Measurements from ENCODE around the gene WNT7A. TPM values are rescaled to one million over a fixed set of nuclear protein-coding genes. Genes with fewer than 3 reads are reported as not detected.

WNT7A gene
- total and polyA plus RNA-seq, 2 experiments from 2014 or later: not detected

DNA sequence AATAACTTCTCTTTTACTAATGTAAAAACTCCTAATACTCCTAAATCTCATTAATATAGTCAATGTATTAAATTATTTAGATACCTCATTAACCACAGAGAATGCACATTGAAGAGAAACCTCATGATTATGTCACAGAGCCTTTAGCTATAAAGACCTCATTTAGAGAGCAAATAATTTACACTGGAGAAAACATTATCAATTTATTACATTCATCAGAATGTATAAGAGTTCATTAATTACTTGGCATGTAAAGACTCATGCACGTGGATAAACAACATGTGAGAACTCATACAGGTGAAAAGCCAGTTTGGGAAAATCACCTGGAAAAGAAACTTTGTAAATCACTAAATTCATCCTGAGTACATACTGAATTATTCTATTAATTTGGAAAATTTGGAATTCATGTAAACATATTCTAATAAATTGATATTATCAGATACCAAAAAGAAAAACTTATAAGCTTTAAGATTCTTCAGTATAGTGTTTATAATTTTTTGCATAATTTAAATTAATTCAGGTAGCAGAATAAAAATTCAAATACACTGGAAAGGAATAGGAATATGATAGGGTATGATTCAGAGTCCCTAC is 22.9 kb upstream of the WNT7A start:
- H3F3A ChIP-seq (ENCODE audit: insufficient read depth): no peaks in the 10 kb centered on the region
- H3K27ac ChIP-seq: no peak overlapping the region
- no peak overlapping the region for H3K9ac ChIP-seq
- no peak for DNase-seq
- H3K4me1 ChIP-seq (ENCODE audit: insufficient read depth): no peaks in the 10 kb centered on the region
- H4K20me1 ChIP-seq (ENCODE audit: insufficient read depth): no peaks in the 10 kb centered on the region
- WGBS, 2 experiments (ENCODE audit: low coverage in 1 of 2, low lambda C conversion rate in 2 of 2, missing lambda C conversion rate in 2 of 2): 14 to 21% methylated on average over 1 of the region's 1 CpG
- H3K4me2 ChIP-seq (ENCODE audit: unreplicated experiment): no peak overlapping the region
- H3K36me3 ChIP-seq (ENCODE audit: low read depth): no peaks in the 10 kb centered on the region
- H3K79me2 ChIP-seq (ENCODE audit: insufficient read depth): no peaks in the 10 kb centered on the region
- H3K27me3 ChIP-seq (replicated peaks; ENCODE audit: insufficient read depth): no peaks in the 10 kb centered on the region
- no peaks in the 10 kb centered on the region for H3K9me2 ChIP-seq (ENCODE audit: insufficient read depth)
- no peak overlapping the region for H2AFZ ChIP-seq
- H3K9me3 ChIP-seq (ENCODE audit: low read depth): no peaks in the 10 kb centered on the region
- TF ChIP-seq EZH2phosphoT487 (IDR thresholded peaks at IDR 0.05; ENCODE audit: insufficient read depth, low read depth) (no peak), EZH2 (IDR thresholded peaks at IDR 0.05; ENCODE audit: insufficient read depth, poor library complexity, severe bottlenecking) (no peak)
- H3K4me3 ChIP-seq: no peak overlapping the region
- in situ Hi-C loops (cut with MboI): no loop called here

DNA sequence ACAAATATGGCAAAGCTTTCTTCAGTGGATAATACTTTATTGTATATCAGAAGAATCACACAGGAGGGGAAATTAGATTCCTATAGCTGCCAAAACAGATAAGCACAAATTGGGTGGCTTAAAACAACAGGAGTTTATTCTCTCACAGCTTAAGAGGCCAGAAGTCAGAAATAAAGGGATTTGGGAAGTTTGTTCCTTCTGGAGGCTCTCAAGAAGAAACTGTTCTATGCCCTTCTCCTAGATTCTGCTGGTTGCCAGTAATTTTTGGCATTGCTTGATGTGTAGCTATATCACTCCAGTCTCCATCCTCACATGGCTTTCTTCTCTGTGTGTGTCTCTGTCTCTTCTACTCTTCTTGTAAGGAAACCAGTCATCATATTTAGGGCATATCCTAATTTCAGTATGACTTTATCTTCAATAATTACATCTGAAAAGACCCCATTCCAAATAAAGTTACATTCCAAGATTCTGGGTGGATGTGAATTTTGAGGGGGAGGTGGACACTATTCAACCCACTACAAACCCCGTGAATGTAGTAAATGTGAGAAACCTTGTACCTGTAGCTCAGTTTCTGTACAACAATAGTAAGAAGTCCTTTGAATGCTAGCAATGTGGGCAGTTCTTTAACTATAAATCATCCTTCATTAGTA is 22.2 kb upstream of the WNT7A start:
- no peaks in the 10 kb centered on the region for H3K4me1 ChIP-seq (ENCODE audit: insufficient read depth)
- H3K36me3 ChIP-seq (ENCODE audit: low read depth): no peaks in the 10 kb centered on the region
- no peaks in the 10 kb centered on the region for H3F3A ChIP-seq (ENCODE audit: insufficient read depth)
- no peak overlapping the region for H3K9ac ChIP-seq
- no peak for TF ChIP-seq EZH2phosphoT487 (IDR thresholded peaks at IDR 0.05; ENCODE audit: insufficient read depth, low read depth)
- no peak for TF ChIP-seq EZH2 (IDR thresholded peaks at IDR 0.05; ENCODE audit: insufficient read depth, poor library complexity, severe bottlenecking)
- H3K27me3 ChIP-seq (replicated peaks; ENCODE audit: insufficient read depth): no peaks in the 10 kb centered on the region
- H3K27ac ChIP-seq: no peak overlapping the region
- no peaks in the 10 kb centered on the region for H3K9me2 ChIP-seq (ENCODE audit: insufficient read depth)
- no peak for DNase-seq
- H3K9me3 ChIP-seq (ENCODE audit: low read depth): no peaks in the 10 kb centered on the region
- H3K4me2 ChIP-seq (ENCODE audit: unreplicated experiment): no peak overlapping the region
- WGBS, 2 experiments (ENCODE audit: low coverage in 1 of 2, low lambda C conversion rate in 2 of 2, missing lambda C conversion rate in 2 of 2): 7 to 10% methylated on average over 1 of the region's 1 CpG
- no peaks in the 10 kb centered on the region for H3K79me2 ChIP-seq (ENCODE audit: insufficient read depth)
- H3K4me3 ChIP-seq: no peak overlapping the region
- in situ Hi-C loops (cut with MboI): no loop called here
- no peaks in the 10 kb centered on the region for H4K20me1 ChIP-seq (ENCODE audit: insufficient read depth)
- no peak overlapping the region for H2AFZ ChIP-seq

- Histone ChIP-seq H3K27me3 (replicated peaks; ENCODE audit: insufficient read depth) (peaks cover 3% of the 10 kb centered on the region; the same call in 1 of the 2 replicates), H3K4me1 (ENCODE audit: insufficient read depth) (0 out of 2 replicates have a peak, but pooled peaks cover 7% of the 10 kb centered on the region), H3K79me2 (ENCODE audit: insufficient read depth) (no peaks in the 10 kb centered on the region), H3K36me3 (ENCODE audit: low read depth) (no peaks in the 10 kb centered on the region), H3K9me3 (ENCODE audit: low read depth) (no peaks in the 10 kb centered on the region), H3K9me2 (ENCODE audit: insufficient read depth) (no peaks in the 10 kb centered on the region), H3K4me3 (no peak overlapping the region), H3K4me2 (ENCODE audit: unreplicated experiment) (no peak overlapping the region), H2AFZ (no peak overlapping the region), H4K20me1 (ENCODE audit: insufficient read depth) (no peaks in the 10 kb centered on the region), H3F3A (ENCODE audit: insufficient read depth) (no peaks in the 10 kb centered on the region), H3K9ac (no peak overlapping the region), H3K27ac (no peak overlapping the region)
- no peak for TF ChIP-seq EZH2 (IDR thresholded peaks at IDR 0.05; ENCODE audit: insufficient read depth, poor library complexity, severe bottlenecking)
- TF ChIP-seq EZH2phosphoT487 (IDR thresholded peaks at IDR 0.05; ENCODE audit: insufficient read depth, low read depth): no peak
- DNase-seq: no peak
- in situ Hi-C loops (cut with MboI): loop anchor here (25.0 kb wide), 1 partner anchor 411 kb away; the partner anchor contains the start of gene HDAC11
- 31 to 42% methylated on average over 3 of the region's 3 CpGs for WGBS, 2 experiments (ENCODE audit: low coverage in 1 of 2, low lambda C conversion rate in 2 of 2, missing lambda C conversion rate in 2 of 2)
Observed at GRCh38 chr3:13898346-13898745, 18.5 kb upstream of the WNT7A start.

- H3K27me3 ChIP-seq (replicated peaks; ENCODE audit: insufficient read depth): peaks cover 3% of the 10 kb centered on the region; the same call in 1 of the 2 replicates
- no peaks in the 10 kb centered on the region for H4K20me1 ChIP-seq (ENCODE audit: insufficient read depth)
- H3K4me2 ChIP-seq (ENCODE audit: unreplicated experiment): peak overlapping the region; percentile 91
- H3F3A ChIP-seq (ENCODE audit: insufficient read depth): no peaks in the 10 kb centered on the region
- H3K9me3 ChIP-seq (ENCODE audit: low read depth): no peaks in the 10 kb centered on the region
- H3K9me2 ChIP-seq (ENCODE audit: insufficient read depth): no peaks in the 10 kb centered on the region
- H3K4me3 ChIP-seq: peak overlapping the region; percentile 82
- peak; percentile 86 for DNase-seq
- no peaks in the 10 kb centered on the region for H3K36me3 ChIP-seq (ENCODE audit: low read depth)
- H3K9ac ChIP-seq: no peak overlapping the region
- H2AFZ ChIP-seq: peak overlapping the region; percentile 94; the same call in 1 of the 2 replicates
- TF ChIP-seq EZH2 (IDR thresholded peaks at IDR 0.05; ENCODE audit: insufficient read depth, poor library complexity, severe bottlenecking) (no peak), EZH2phosphoT487 (IDR thresholded peaks at IDR 0.05; ENCODE audit: insufficient read depth, low read depth) (no peak)
- in situ Hi-C loops (cut with MboI): loop anchor here (25.0 kb wide), 1 partner anchor 409 kb away; the partner anchor contains the start of gene HDAC11
- 0 out of 2 replicates have a peak, but pooled peaks cover 7% of the 10 kb centered on the region for H3K4me1 ChIP-seq (ENCODE audit: insufficient read depth)
- 9% methylated on average over 12 of the region's 12 CpGs for WGBS, 2 experiments (ENCODE audit: low coverage in 1 of 2, low lambda C conversion rate in 2 of 2, missing lambda C conversion rate in 2 of 2)
- no peaks in the 10 kb centered on the region for H3K79me2 ChIP-seq (ENCODE audit: insufficient read depth)
- H3K27ac ChIP-seq: no peak overlapping the region
Observed at GRCh38 chr3:13896473-13897154, 16.7 kb upstream of the WNT7A start.
